ENCODE data around the gene LRRC3B. TPM values are rescaled to one million over a fixed set of nuclear protein-coding genes. Genes with fewer than 3 reads are reported as not detected.

The LRRC3B gene
- total RNA-seq, 1 donor from 2014 or later, result 8.2 TPM

GRCh38 chr3:26648461-26648860 is 25.9 kb downstream of the LRRC3B start:
- H3K4me2 ChIP-seq, result no peak overlapping the region
- no peaks in the 10 kb centered on the region for H3F3A ChIP-seq (ENCODE audit: low read depth)
- Mint-ChIP-seq H3K27ac (no peak overlapping the region), H3K4me3 (no peak overlapping the region), H3K36me3 (no peaks in the 10 kb centered on the region), H3K4me1 (peaks cover 12% of the 10 kb centered on the region), H3K9me3 (no peaks in the 10 kb centered on the region), H3K27me3 (ENCODE audit: insufficient read depth, low read depth) (no peaks in the 10 kb centered on the region)
- no peaks in the 10 kb centered on the region for H4K20me1 ChIP-seq (ENCODE audit: low read depth)
- no peak for DNase-seq (ENCODE audit: low spot score)
- no peak overlapping the region for H2AFZ ChIP-seq (replicated peaks)
- no peaks in the 10 kb centered on the region for H3K9me3 ChIP-seq (ENCODE audit: low read depth)
- H3K4me1 ChIP-seq, result peaks cover 19% of the 10 kb centered on the region
- H3K36me3 ChIP-seq, result no peaks in the 10 kb centered on the region
- no peak overlapping the region for H3K27ac ChIP-seq
- no peaks in the 10 kb centered on the region for H3K79me2 ChIP-seq (ENCODE audit: low read depth)
- no peak for TF ChIP-seq CTCF (IDR thresholded peaks at IDR 0.05)
- no peak for TF ChIP-seq EZH2 (IDR thresholded peaks at IDR 0.05)
- TF ChIP-seq EZH2phosphoT487 (IDR thresholded peaks at IDR 0.05), result no peak
- H3K27me3 ChIP-seq, result no peaks in the 10 kb centered on the region
- H3K9ac ChIP-seq, result no peak overlapping the region
- H3K4me3 ChIP-seq, result no peak overlapping the region

- no peak overlapping the region for H3K4me3 Mint-ChIP-seq
- Histone ChIP-seq H4K20me1 (ENCODE audit: low read depth) (no peaks in the 10 kb centered on the region), H3K27ac (peak overlapping the region; percentile 47), H3K36me3 (no peaks in the 10 kb centered on the region), H3K4me3 (no peak overlapping the region), H3K27me3 (no peaks in the 10 kb centered on the region), H3F3A (ENCODE audit: low read depth) (no peaks in the 10 kb centered on the region), H2AFZ (replicated peaks) (no peak overlapping the region), H3K9ac (no peak overlapping the region), H3K79me2 (ENCODE audit: low read depth) (no peaks in the 10 kb centered on the region), H3K9me3 (ENCODE audit: low read depth) (no peaks in the 10 kb centered on the region), H3K4me1 (peaks cover 19% of the 10 kb centered on the region), H3K4me2 (peak overlapping the region; percentile 52)
- TF ChIP-seq EZH2 (IDR thresholded peaks at IDR 0.05) (no peak), CTCF (IDR thresholded peaks at IDR 0.05) (no peak), EZH2phosphoT487 (IDR thresholded peaks at IDR 0.05) (no peak)
- H3K4me1 Mint-ChIP-seq, result peaks cover 6% of the 10 kb centered on the region
- no peaks in the 10 kb centered on the region for H3K9me3 Mint-ChIP-seq
- H3K27me3 Mint-ChIP-seq (ENCODE audit: insufficient read depth, low read depth), result no peaks in the 10 kb centered on the region
- H3K36me3 Mint-ChIP-seq, result no peaks in the 10 kb centered on the region
- peak; percentile 83 for DNase-seq (ENCODE audit: low spot score)
- H3K27ac Mint-ChIP-seq, result no peak overlapping the region
These were observed 29.6 kb downstream of the LRRC3B start for GRCh38 chr3:26652164-26652563.

GRCh38 chr3:26653811-26654425 is 31.3 kb downstream of the LRRC3B start:
- peaks cover 3% of the 10 kb centered on the region for H3K4me1 Mint-ChIP-seq
- Histone ChIP-seq H3K36me3 (no peaks in the 10 kb centered on the region), H3K27me3 (no peaks in the 10 kb centered on the region), H4K20me1 (ENCODE audit: low read depth) (no peaks in the 10 kb centered on the region), H3K27ac (no peak overlapping the region), H3F3A (ENCODE audit: low read depth) (no peaks in the 10 kb centered on the region), H2AFZ (replicated peaks) (no peak overlapping the region), H3K9ac (no peak overlapping the region), H3K79me2 (ENCODE audit: low read depth) (no peaks in the 10 kb centered on the region), H3K4me1 (peaks cover 11% of the 10 kb centered on the region), H3K4me3 (no peak overlapping the region), H3K9me3 (ENCODE audit: low read depth) (no peaks in the 10 kb centered on the region), H3K4me2 (no peak overlapping the region)
- no peak overlapping the region for H3K27ac Mint-ChIP-seq
- TF ChIP-seq CTCF (IDR thresholded peaks at IDR 0.05) (no peak), EZH2phosphoT487 (IDR thresholded peaks at IDR 0.05) (no peak), EZH2 (IDR thresholded peaks at IDR 0.05) (no peak)
- no peak overlapping the region for H3K4me3 Mint-ChIP-seq
- no peak for DNase-seq (ENCODE audit: low spot score)
- H3K27me3 Mint-ChIP-seq (ENCODE audit: insufficient read depth, low read depth), result no peaks in the 10 kb centered on the region
- no peaks in the 10 kb centered on the region for H3K36me3 Mint-ChIP-seq
- no peaks in the 10 kb centered on the region for H3K9me3 Mint-ChIP-seq
